HG02981 (cell line): ENCODE data around the gene CYP2B6.
"Not testable (repeated sequence)": the region's sequence is repeated elsewhere in the genome, so short reads cannot be mapped to it uniquely, and the experiment has no call there.

Source experiments
- ATAC-seq: cut with Tn5 transposase; IDR thresholded peaks from one replicate; pipeline ENCODE4 v1.9.1; 2021; ENCODE audit warnings: mild to moderate bottlenecking, moderate library complexity; ENCODE audit not compliant: unreplicated experiment

Gene CYP2B6

GRCh38 chr19:41029524-41030432 lies 38.7 kb downstream of the CYP2B6 start:
- no peak for ATAC-seq

- ATAC-seq = no peak
Observed at GRCh38 chr19:41030651-41031050, 39.6 kb downstream of the CYP2B6 start.

- no peak for ATAC-seq
Observed at GRCh38 chr19:41031916-41032315, 40.8 kb downstream of the CYP2B6 start.

DNA sequence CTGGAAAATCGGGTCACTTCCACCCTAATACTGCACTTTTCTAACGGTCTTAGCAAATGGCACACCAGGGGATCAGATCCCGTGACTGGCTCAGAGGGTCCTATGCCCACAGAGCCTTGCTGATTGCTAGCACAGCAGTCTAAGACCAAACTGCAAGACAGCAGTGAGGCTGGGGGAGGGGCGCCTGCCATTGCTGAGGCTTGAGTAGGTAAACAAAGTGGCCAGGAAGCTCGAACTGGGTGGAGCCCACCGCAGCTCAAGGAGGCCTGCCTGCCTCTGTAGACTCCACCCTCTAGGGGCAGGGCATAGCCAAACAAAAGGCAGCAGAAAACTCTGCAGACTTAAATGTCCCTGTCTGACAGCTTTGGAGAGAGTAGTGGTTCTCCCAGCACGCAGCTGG lies 42.2 kb downstream of the CYP2B6 start:
- ATAC-seq = not testable (repeated sequence)

GRCh38 chr19:41039806-41040205 lies 48.7 kb downstream of the CYP2B6 start:
- no peak for ATAC-seq

- not testable (repeated sequence) for ATAC-seq
Observed at GRCh38 chr19:41045095-41045494, 54.0 kb downstream of the CYP2B6 start.

- no peak for ATAC-seq
Observed at GRCh38 chr19:41050426-41050825, 59.3 kb downstream of the CYP2B6 start.

GRCh38 chr19:41052162-41052561 lies 61.1 kb downstream of the CYP2B6 start:
- not testable (repeated sequence) for ATAC-seq

- not testable (repeated sequence) for ATAC-seq
Observed at GRCh38 chr19:41053331-41053730, 62.2 kb downstream of the CYP2B6 start.

GRCh38 chr19:41064974-41065569 lies 74.0 kb downstream of the CYP2B6 start:
- ATAC-seq = no peak
